ENCODE results near the gene NEDD4L. TPM values are rescaled to one million over a fixed set of nuclear protein-coding genes. Genes with fewer than 3 reads are reported as not detected.

Gene NEDD4L
- total and polyA plus RNA-seq, 2 experiments from 2014 or later = 36.2 to 72.3 TPM

DNA sequence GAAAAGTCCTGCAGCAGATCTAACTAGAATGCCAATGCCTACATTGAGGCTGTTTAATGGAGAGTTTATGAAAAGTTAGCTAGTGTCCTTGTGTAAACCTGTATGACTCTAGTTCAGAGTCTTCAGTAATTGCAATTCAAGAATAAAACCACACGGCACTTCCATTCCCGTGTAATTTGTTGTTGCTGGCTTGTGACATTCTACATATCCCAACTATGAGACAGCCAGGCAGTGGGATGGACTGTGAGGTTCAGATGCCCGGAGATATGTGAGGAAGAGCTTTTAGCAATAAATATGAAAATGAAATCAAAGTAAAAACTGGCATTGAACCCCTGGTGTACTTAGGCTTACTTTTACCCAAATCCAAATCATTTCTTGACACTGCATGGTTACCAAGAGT, 263.4 kb downstream of the NEDD4L start:
- ATAC-seq (no peak), DNase-seq (ENCODE audit: low spot score) (no peak)
- H3K27me3 ChIP-seq (ENCODE audit: insufficient read depth) = no peaks in the 10 kb centered on the region
- no peaks in the 10 kb centered on the region for H3K9me2 ChIP-seq (ENCODE audit: insufficient read depth)
- no peaks in the 10 kb centered on the region for H3F3A ChIP-seq (replicated peaks; ENCODE audit: low read depth)
- peaks cover 10% of the 10 kb centered on the region for H3K4me1 Mint-ChIP-seq
- peaks cover 8% of the 10 kb centered on the region; the same call in 2 of the 3 replicates for H3K36me3 Mint-ChIP-seq (ENCODE audit: low read depth)
- H3K79me2 ChIP-seq (replicated peaks; ENCODE audit: insufficient read depth) = peaks cover 42% of the 10 kb centered on the region
- no peak overlapping the region for H2AFZ ChIP-seq
- no peak overlapping the region for H3K4me2 ChIP-seq
- no peak overlapping the region for H3K27ac Mint-ChIP-seq
- peaks cover 4% of the 10 kb centered on the region; the same call in 1 of the 2 replicates for H4K20me1 ChIP-seq (replicated peaks; ENCODE audit: insufficient read depth)
- H3K27me3 Mint-ChIP-seq (ENCODE audit: insufficient read depth, low read depth, poor library complexity) = peaks cover 5% of the 10 kb centered on the region
- TF ChIP-seq EZH2phosphoT487 (IDR thresholded peaks at IDR 0.05; ENCODE audit: unreplicated experiment) (no peak), EZH2 (IDR thresholded peaks at IDR 0.05; ENCODE audit: low read depth, unreplicated experiment) (no peak)
- H3K4me3 Mint-ChIP-seq = no peak overlapping the region
- 0 out of 3 replicates have a peak, but pooled peaks cover 6% of the 10 kb centered on the region for H3K9me3 Mint-ChIP-seq
- H3K4me3 ChIP-seq = no peak overlapping the region
- no peaks in the 10 kb centered on the region for H3K36me3 ChIP-seq (ENCODE audit: insufficient read depth)
- no peak overlapping the region for H3K27ac ChIP-seq (ENCODE audit: low read depth)
- H3K4me1 ChIP-seq (ENCODE audit: insufficient read depth) = 0 out of 2 replicates have a peak, but pooled peaks cover 3% of the 10 kb centered on the region

DNA sequence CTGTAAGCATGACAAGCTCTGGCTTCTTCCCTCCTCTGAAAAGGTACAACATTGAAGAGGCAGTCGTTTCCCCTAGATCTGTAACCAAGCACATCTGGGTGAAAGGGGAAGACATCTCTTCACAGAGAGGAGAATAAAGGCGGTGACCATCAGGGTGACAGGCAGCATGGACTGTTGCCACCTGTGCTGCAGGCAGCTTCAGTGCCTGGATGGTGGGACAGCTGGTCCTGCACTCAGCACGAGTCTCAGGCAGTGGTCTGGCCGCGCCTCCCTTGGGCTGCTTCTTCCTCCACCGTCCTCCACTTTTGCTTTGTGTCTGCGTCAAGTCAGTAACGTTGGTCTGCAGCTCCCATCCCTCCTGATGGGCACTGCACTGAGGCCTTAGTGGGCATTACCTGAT, 264.4 kb downstream of the NEDD4L start:
- H3K4me1 ChIP-seq (ENCODE audit: insufficient read depth) = 0 out of 2 replicates have a peak, but pooled peaks cover 3% of the 10 kb centered on the region
- Mint-ChIP-seq H3K27me3 (ENCODE audit: insufficient read depth, low read depth, poor library complexity) (peaks cover 5% of the 10 kb centered on the region), H3K9me3 (0 out of 3 replicates have a peak, but pooled peaks cover 6% of the 10 kb centered on the region), H3K27ac (no peak overlapping the region), H3K4me3 (no peak overlapping the region), H3K36me3 (ENCODE audit: low read depth) (peaks cover 8% of the 10 kb centered on the region; the same call in 2 of the 3 replicates), H3K4me1 (peaks cover 10% of the 10 kb centered on the region)
- H4K20me1 ChIP-seq (replicated peaks; ENCODE audit: insufficient read depth) = peaks cover 4% of the 10 kb centered on the region; the same call in 1 of the 2 replicates
- no peak overlapping the region for H3K4me2 ChIP-seq
- H3K36me3 ChIP-seq (ENCODE audit: insufficient read depth) = no peaks in the 10 kb centered on the region
- no peak overlapping the region for H3K27ac ChIP-seq (ENCODE audit: low read depth)
- H3F3A ChIP-seq (replicated peaks; ENCODE audit: low read depth) = no peaks in the 10 kb centered on the region
- no peak overlapping the region for H2AFZ ChIP-seq
- H3K9me2 ChIP-seq (ENCODE audit: insufficient read depth) = no peaks in the 10 kb centered on the region
- ATAC-seq = no peak
- TF ChIP-seq ZNF114 (CRISPR knock-in tag; IDR thresholded peaks at IDR 0.05) (no peak), EZH2phosphoT487 (IDR thresholded peaks at IDR 0.05; ENCODE audit: unreplicated experiment) (no peak), STAT1 (IDR thresholded peaks at IDR 0.05; ENCODE audit: unreplicated experiment) (no peak), EZH2 (IDR thresholded peaks at IDR 0.05; ENCODE audit: low read depth, unreplicated experiment) (no peak), JUNB (IDR thresholded peaks at IDR 0.05; ENCODE audit: unreplicated experiment) (no peak), NANOG (IDR thresholded peaks at IDR 0.05; ENCODE audit: borderline replicate concordance) (no peak), CREB1 (CRISPR knock-in tag; IDR thresholded peaks at IDR 0.05; ENCODE audit: low read depth) (no peak), ZNF331 (CRISPR knock-in tag; IDR thresholded peaks at IDR 0.05; ENCODE audit: low read depth) (no peak), POLR2AphosphoS5 (IDR thresholded peaks at IDR 0.05; ENCODE audit: low read depth) (no peak)
- TF ChIP-seq, protein P1, sequence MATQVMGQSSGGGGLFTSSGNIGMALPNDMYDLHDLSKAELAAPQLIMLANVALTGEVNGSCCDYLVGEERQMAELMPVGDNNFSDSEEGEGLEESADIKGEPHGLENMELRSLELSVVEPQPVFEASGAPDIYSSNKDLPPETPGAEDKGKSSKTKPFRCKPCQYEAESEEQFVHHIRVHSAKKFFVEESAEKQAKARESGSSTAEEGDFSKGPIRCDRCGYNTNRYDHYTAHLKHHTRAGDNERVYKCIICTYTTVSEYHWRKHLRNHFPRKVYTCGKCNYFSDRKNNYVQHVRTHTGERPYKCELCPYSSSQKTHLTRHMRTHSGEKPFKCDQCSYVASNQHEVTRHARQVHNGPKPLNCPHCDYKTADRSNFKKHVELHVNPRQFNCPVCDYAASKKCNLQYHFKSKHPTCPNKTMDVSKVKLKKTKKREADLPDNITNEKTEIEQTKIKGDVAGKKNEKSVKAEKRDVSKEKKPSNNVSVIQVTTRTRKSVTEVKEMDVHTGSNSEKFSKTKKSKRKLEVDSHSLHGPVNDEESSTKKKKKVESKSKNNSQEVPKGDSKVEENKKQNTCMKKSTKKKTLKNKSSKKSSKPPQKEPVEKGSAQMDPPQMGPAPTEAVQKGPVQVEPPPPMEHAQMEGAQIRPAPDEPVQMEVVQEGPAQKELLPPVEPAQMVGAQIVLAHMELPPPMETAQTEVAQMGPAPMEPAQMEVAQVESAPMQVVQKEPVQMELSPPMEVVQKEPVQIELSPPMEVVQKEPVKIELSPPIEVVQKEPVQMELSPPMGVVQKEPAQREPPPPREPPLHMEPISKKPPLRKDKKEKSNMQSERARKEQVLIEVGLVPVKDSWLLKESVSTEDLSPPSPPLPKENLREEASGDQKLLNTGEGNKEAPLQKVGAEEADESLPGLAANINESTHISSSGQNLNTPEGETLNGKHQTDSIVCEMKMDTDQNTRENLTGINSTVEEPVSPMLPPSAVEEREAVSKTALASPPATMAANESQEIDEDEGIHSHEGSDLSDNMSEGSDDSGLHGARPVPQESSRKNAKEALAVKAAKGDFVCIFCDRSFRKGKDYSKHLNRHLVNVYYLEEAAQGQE (IDR thresholded peaks at IDR 0.05; ENCODE audit: unreplicated experiment) = no peak
- TF ChIP-seq, protein P2, sequence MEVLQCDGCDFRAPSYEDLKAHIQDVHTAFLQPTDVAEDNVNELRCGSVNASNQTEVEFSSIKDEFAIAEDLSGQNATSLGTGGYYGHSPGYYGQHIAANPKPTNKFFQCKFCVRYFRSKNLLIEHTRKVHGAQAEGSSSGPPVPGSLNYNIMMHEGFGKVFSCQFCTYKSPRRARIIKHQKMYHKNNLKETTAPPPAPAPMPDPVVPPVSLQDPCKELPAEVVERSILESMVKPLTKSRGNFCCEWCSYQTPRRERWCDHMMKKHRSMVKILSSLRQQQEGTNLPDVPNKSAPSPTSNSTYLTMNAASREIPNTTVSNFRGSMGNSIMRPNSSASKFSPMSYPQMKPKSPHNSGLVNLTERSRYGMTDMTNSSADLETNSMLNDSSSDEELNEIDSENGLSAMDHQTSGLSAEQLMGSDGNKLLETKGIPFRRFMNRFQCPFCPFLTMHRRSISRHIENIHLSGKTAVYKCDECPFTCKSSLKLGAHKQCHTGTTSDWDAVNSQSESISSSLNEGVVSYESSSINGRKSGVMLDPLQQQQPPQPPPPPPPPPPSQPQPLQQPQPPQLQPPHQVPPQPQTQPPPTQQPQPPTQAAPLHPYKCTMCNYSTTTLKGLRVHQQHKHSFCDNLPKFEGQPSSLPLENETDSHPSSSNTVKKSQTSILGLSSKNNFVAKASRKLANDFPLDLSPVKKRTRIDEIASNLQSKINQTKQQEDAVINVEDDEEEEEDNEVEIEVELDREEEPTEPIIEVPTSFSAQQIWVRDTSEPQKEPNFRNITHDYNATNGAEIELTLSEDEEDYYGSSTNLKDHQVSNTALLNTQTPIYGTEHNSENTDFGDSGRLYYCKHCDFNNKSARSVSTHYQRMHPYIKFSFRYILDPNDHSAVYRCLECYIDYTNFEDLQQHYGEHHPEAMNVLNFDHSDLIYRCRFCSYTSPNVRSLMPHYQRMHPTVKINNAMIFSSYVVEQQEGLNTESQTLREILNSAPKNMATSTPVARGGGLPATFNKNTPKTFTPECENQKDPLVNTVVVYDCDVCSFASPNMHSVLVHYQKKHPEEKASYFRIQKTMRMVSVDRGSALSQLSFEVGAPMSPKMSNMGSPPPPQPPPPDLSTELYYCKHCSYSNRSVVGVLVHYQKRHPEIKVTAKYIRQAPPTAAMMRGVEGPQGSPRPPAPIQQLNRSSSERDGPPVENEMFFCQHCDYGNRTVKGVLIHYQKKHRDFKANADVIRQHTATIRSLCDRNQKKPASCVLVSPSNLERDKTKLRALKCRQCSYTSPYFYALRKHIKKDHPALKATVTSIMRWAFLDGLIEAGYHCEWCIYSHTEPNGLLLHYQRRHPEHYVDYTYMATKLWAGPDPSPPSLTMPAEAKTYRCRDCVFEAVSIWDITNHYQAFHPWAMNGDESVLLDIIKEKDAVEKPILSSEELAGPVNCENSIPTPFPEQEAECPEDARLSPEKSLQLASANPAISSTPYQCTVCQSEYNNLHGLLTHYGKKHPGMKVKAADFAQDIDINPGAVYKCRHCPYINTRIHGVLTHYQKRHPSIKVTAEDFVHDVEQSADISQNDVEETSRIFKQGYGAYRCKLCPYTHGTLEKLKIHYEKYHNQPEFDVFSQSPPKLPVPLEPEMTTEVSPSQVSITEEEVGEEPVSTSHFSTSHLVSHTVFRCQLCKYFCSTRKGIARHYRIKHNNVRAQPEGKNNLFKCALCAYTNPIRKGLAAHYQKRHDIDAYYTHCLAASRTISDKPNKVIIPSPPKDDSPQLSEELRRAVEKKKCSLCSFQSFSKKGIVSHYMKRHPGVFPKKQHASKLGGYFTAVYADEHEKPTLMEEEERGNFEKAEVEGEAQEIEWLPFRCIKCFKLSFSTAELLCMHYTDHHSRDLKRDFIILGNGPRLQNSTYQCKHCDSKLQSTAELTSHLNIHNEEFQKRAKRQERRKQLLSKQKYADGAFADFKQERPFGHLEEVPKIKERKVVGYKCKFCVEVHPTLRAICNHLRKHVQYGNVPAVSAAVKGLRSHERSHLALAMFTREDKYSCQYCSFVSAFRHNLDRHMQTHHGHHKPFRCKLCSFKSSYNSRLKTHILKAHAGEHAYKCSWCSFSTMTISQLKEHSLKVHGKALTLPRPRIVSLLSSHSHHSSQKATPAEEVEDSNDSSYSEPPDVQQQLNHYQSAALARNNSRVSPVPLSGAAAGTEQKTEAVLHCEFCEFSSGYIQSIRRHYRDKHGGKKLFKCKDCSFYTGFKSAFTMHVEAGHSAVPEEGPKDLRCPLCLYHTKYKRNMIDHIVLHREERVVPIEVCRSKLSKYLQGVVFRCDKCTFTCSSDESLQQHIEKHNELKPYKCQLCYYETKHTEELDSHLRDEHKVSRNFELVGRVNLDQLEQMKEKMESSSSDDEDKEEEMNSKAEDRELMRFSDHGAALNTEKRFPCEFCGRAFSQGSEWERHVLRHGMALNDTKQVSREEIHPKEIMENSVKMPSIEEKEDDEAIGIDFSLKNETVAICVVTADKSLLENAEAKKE (CRISPR knock-in tag; IDR thresholded peaks at IDR 0.05) = no peak
- TF ChIP-seq, protein P3, sequence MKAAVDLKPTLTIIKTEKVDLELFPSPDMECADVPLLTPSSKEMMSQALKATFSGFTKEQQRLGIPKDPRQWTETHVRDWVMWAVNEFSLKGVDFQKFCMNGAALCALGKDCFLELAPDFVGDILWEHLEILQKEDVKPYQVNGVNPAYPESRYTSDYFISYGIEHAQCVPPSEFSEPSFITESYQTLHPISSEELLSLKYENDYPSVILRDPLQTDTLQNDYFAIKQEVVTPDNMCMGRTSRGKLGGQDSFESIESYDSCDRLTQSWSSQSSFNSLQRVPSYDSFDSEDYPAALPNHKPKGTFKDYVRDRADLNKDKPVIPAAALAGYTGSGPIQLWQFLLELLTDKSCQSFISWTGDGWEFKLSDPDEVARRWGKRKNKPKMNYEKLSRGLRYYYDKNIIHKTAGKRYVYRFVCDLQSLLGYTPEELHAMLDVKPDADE (IDR thresholded peaks at IDR 0.05) = no peak
- DNase-seq (ENCODE audit: low spot score) = no peak
- no peaks in the 10 kb centered on the region for H3K27me3 ChIP-seq (ENCODE audit: insufficient read depth)
- peaks cover 48% of the 10 kb centered on the region for H3K79me2 ChIP-seq (replicated peaks; ENCODE audit: insufficient read depth)
- no peak overlapping the region for H3K4me3 ChIP-seq
